HG03460 (cell line): ENCODE results near the gene C22orf42.
"Not testable (repeated sequence)": the region's sequence is repeated elsewhere in the genome, so short reads cannot be mapped to it uniquely, and the experiment has no call there.

Source experiments
- ATAC-seq: cut with Tn5 transposase; IDR thresholded peaks from one replicate; pipeline ENCODE4 v1.9.1; 2021; ENCODE audit not compliant: unreplicated experiment

The C22orf42 gene

GRCh38 chr22:32135958-32136357, 23.1 kb downstream of the C22orf42 start:
- ATAC-seq, result not testable (repeated sequence)

GRCh38 chr22:32134796-32135195, 24.3 kb downstream of the C22orf42 start:
- not testable (repeated sequence) for ATAC-seq

GRCh38 chr22:32132783-32133182, 26.3 kb downstream of the C22orf42 start:
- no peak for ATAC-seq

- ATAC-seq, result no peak
Observed at GRCh38 chr22:32132126-32132525, 27.0 kb downstream of the C22orf42 start.

- ATAC-seq, result no peak
Observed at GRCh38 chr22:32130464-32130863, 28.6 kb downstream of the C22orf42 start.

- ATAC-seq, result no peak
Observed at GRCh38 chr22:32127904-32128303, 31.2 kb downstream of the C22orf42 start.

- ATAC-seq, result no peak
Observed at GRCh38 chr22:32123657-32124056, 35.4 kb downstream of the C22orf42 start.

GRCh38 chr22:32122899-32123298, 36.2 kb downstream of the C22orf42 start:
- ATAC-seq, result no peak

- no peak for ATAC-seq
Observed at GRCh38 chr22:32120603-32121002, 38.5 kb downstream of the C22orf42 start.

- ATAC-seq, result no peak
Observed at GRCh38 chr22:32119568-32120235, 39.4 kb downstream of the C22orf42 start.

- ATAC-seq, result no peak
Observed at GRCh38 chr22:32112380-32112779, 46.7 kb downstream of the C22orf42 start.

- ATAC-seq, result no peak
Observed at GRCh38 chr22:32106930-32107329, 52.2 kb downstream of the C22orf42 start.

GRCh38 chr22:32103658-32104315, 55.3 kb downstream of the C22orf42 start:
- ATAC-seq, result no peak

GRCh38 chr22:32100711-32101110, 58.4 kb downstream of the C22orf42 start:
- no peak for ATAC-seq
